Osteoblast (primary cell): ENCODE results near the gene COPS8. TPM values are rescaled to one million over a fixed set of nuclear protein-coding genes. Genes with fewer than 3 reads are reported as not detected.

Source experiments
- DNase-seq: peaks from one replicate; pipeline ENCODE4 v3.0.0; 2011; ENCODE audit warnings: low spot score, mixed read lengths; ENCODE audit not compliant: insufficient read length; ENCODE audit errors: missing footprints
- H2AFZ ChIP-seq: 2 replicates; pipeline ENCODE4 v1.6.0; 2011; ENCODE audit warnings: mild to moderate bottlenecking, low read length
- H3K27ac ChIP-seq: 2 replicates; pipeline ENCODE4 v1.5.1; 2011; ENCODE audit warnings: mild to moderate bottlenecking, low read depth, low read length, moderate library complexity
- H3K27me3 ChIP-seq: 2 replicates; pipeline ENCODE4 v1.6.0; 2012; ENCODE audit warnings: mild to moderate bottlenecking, control low read depth, inconsistent platforms, low read length, moderate library complexity; ENCODE audit not compliant: insufficient read depth
- H3K36me3 ChIP-seq: 2 replicates; pipeline ENCODE4 v1.5.1; 2011; ENCODE audit warnings: mild to moderate bottlenecking, low read length, control low read depth, moderate library complexity; ENCODE audit not compliant: insufficient read depth
- H3K4me1 ChIP-seq: 2 replicates; pipeline ENCODE4 v1.5.1; 2011; ENCODE audit warnings: mild to moderate bottlenecking, low read length, control low read depth, moderate library complexity; ENCODE audit not compliant: insufficient read depth
- H3K4me2 ChIP-seq: 2 replicates; pipeline ENCODE4 v1.6.0; 2011; ENCODE audit warnings: mild to moderate bottlenecking, low read length; ENCODE audit not compliant: insufficient read depth
- H3K4me3 ChIP-seq: fragments of 200-600 bp; sonication (generic); 3 replicates; pipeline ENCODE4 v1.5.1; 2012; ENCODE audit warnings: mild to moderate bottlenecking, low read length, inconsistent platforms; ENCODE audit not compliant: insufficient read depth
- H3K79me2 ChIP-seq: 2 replicates; pipeline ENCODE4 v1.6.0; 2012; ENCODE audit warnings: mild to moderate bottlenecking, low read length, control low read depth, inconsistent platforms; ENCODE audit not compliant: insufficient read depth
- H3K9me3 ChIP-seq: 2 replicates; pipeline ENCODE4 v1.5.1; 2011; ENCODE audit warnings: low read depth, low read length, control low read depth
- H4K20me1 ChIP-seq: 2 replicates; pipeline ENCODE4 v1.6.0; 2012; ENCODE audit warnings: mild to moderate bottlenecking, low read length, control low read depth; ENCODE audit not compliant: insufficient read depth
- total RNA-seq: library from RNA; depleted of rRNA; stranded (reverse); fragments of >200 nt; gene quantifications from 2 replicates; pipeline ENCODE4 v1.2.3, GENCODE V29; 2012
- TF ChIP-seq, protein P1 (sequence below): IDR thresholded peaks from 2 replicates; pipeline ENCODE4 v1.5.1; 2011; ENCODE audit warnings: mild to moderate bottlenecking, low read depth, low read length, moderate library complexity; ENCODE audit errors: extremely low read depth

The COPS8 gene
- total RNA-seq, 1 donor = 91.2 TPM

DNA sequence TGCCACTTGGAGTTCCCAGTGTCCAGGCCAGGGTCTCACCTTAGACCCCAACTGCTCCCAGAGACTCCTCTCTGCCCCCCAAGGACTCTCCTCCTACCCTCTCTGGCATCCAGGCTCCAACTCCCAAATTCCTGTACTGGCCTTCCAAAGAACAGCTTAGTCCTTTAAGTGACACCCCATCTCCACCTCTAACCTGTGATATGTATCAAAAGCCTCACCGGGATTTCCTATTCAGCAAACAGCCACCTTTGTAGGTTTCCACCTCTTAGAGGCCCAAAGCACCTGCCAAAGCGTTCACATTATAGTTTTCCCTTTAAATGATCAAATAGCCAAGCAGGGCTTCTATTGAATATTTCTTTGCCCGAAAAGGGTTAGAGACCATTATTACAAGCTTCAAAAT, 2.7 kb upstream of the COPS8 start:
- TF ChIP-seq, protein P1, sequence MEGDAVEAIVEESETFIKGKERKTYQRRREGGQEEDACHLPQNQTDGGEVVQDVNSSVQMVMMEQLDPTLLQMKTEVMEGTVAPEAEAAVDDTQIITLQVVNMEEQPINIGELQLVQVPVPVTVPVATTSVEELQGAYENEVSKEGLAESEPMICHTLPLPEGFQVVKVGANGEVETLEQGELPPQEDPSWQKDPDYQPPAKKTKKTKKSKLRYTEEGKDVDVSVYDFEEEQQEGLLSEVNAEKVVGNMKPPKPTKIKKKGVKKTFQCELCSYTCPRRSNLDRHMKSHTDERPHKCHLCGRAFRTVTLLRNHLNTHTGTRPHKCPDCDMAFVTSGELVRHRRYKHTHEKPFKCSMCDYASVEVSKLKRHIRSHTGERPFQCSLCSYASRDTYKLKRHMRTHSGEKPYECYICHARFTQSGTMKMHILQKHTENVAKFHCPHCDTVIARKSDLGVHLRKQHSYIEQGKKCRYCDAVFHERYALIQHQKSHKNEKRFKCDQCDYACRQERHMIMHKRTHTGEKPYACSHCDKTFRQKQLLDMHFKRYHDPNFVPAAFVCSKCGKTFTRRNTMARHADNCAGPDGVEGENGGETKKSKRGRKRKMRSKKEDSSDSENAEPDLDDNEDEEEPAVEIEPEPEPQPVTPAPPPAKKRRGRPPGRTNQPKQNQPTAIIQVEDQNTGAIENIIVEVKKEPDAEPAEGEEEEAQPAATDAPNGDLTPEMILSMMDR = no peak
- no peak overlapping the region for H3K4me2 ChIP-seq
- peaks cover 12% of the 10 kb centered on the region for H3K4me1 ChIP-seq
- H3K27ac ChIP-seq = no peak overlapping the region
- peaks cover 21% of the 10 kb centered on the region for H3K79me2 ChIP-seq
- DNase-seq = no peak
- peaks cover 4% of the 10 kb centered on the region for H3K36me3 ChIP-seq
- no peaks in the 10 kb centered on the region for H4K20me1 ChIP-seq
- no peaks in the 10 kb centered on the region for H3K9me3 ChIP-seq
- H2AFZ ChIP-seq = no peak overlapping the region
- no peaks in the 10 kb centered on the region for H3K27me3 ChIP-seq
- no peak overlapping the region for H3K4me3 ChIP-seq

DNA sequence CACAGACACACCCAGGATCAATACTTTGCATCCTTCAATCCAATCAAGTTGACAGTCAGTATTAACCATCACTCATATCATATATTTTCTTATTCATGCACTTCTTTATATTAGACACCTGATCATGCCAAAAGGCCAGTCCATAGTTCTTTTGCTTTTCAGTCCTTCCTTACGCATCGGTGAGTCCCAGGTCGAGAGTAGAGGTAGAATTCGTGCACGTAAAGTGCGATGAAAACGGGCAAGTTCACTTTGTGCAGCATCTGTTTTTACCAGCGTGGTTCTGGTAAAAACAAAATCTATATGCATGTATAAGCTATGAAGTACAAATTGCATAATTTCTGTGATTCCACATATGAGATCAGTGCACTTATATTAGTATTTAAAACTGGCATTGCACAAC, 1.2 kb upstream of the COPS8 start:
- Histone ChIP-seq H4K20me1 (no peaks in the 10 kb centered on the region), H3K4me2 (peak overlapping the region; percentile 84), H2AFZ (no peak overlapping the region), H3K27me3 (no peaks in the 10 kb centered on the region), H3K9me3 (no peaks in the 10 kb centered on the region), H3K4me1 (peaks cover 12% of the 10 kb centered on the region), H3K4me3 (no peak overlapping the region), H3K79me2 (peaks cover 33% of the 10 kb centered on the region), H3K27ac (no peak overlapping the region), H3K36me3 (peaks cover 4% of the 10 kb centered on the region)
- TF ChIP-seq, protein P1 = no peak
- DNase-seq = no peak

- DNase-seq = no peak
- TF ChIP-seq, protein P1 = no peak
- peaks cover 27% of the 10 kb centered on the region for H3K36me3 ChIP-seq
These were observed 5.2 kb downstream of the COPS8 start for GRCh38 chr2:237090906-237091305.

GRCh38 chr2:237091779-237092436, 6.2 kb downstream of the COPS8 start:
- Histone ChIP-seq H3K9me3 (no peaks in the 10 kb centered on the region), H3K27ac (peak overlapping the region; percentile 82), H2AFZ (no peak overlapping the region), H3K4me1 (peaks cover 31% of the 10 kb centered on the region), H3K36me3 (peaks cover 37% of the 10 kb centered on the region), H3K79me2 (peaks cover 63% of the 10 kb centered on the region), H4K20me1 (peaks cover 3% of the 10 kb centered on the region), H3K27me3 (no peaks in the 10 kb centered on the region), H3K4me3 (no peak overlapping the region), H3K4me2 (peak overlapping the region; percentile 52)
- TF ChIP-seq, protein P1 = no peak
- DNase-seq = no peak

More at GRCh38 chr2:237090906-237091305, 5.2 kb downstream of the COPS8 start:
- Histone ChIP-seq H3K27me3 (no peaks in the 10 kb centered on the region), H3K4me3 (no peak overlapping the region), H4K20me1 (peaks cover 3% of the 10 kb centered on the region), H3K9me3 (no peaks in the 10 kb centered on the region), H3K4me2 (no peak overlapping the region), H3K79me2 (peaks cover 72% of the 10 kb centered on the region), H2AFZ (no peak overlapping the region), H3K4me1 (peaks cover 27% of the 10 kb centered on the region), H3K27ac (peak overlapping the region; percentile 82)
